Measurements from ENCODE around the gene USP33.

- TF ChIP-seq, protein P1, sequence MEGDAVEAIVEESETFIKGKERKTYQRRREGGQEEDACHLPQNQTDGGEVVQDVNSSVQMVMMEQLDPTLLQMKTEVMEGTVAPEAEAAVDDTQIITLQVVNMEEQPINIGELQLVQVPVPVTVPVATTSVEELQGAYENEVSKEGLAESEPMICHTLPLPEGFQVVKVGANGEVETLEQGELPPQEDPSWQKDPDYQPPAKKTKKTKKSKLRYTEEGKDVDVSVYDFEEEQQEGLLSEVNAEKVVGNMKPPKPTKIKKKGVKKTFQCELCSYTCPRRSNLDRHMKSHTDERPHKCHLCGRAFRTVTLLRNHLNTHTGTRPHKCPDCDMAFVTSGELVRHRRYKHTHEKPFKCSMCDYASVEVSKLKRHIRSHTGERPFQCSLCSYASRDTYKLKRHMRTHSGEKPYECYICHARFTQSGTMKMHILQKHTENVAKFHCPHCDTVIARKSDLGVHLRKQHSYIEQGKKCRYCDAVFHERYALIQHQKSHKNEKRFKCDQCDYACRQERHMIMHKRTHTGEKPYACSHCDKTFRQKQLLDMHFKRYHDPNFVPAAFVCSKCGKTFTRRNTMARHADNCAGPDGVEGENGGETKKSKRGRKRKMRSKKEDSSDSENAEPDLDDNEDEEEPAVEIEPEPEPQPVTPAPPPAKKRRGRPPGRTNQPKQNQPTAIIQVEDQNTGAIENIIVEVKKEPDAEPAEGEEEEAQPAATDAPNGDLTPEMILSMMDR (IDR thresholded peaks at IDR 0.05; ENCODE audit: insufficient read depth, low read length, poor library complexity, severe bottlenecking) = no peak
- TF ChIP-seq EZH2phosphoT487 (conservative IDR thresholded peaks at IDR 0.05; ENCODE audit: low read length) = no peak
Measured at GRCh38 chr1:77649127-77649526, 110.5 kb downstream of the USP33 start.
